ENCODE measurements around the gene ARHGAP18.

ARHGAP18 gene

DNA sequence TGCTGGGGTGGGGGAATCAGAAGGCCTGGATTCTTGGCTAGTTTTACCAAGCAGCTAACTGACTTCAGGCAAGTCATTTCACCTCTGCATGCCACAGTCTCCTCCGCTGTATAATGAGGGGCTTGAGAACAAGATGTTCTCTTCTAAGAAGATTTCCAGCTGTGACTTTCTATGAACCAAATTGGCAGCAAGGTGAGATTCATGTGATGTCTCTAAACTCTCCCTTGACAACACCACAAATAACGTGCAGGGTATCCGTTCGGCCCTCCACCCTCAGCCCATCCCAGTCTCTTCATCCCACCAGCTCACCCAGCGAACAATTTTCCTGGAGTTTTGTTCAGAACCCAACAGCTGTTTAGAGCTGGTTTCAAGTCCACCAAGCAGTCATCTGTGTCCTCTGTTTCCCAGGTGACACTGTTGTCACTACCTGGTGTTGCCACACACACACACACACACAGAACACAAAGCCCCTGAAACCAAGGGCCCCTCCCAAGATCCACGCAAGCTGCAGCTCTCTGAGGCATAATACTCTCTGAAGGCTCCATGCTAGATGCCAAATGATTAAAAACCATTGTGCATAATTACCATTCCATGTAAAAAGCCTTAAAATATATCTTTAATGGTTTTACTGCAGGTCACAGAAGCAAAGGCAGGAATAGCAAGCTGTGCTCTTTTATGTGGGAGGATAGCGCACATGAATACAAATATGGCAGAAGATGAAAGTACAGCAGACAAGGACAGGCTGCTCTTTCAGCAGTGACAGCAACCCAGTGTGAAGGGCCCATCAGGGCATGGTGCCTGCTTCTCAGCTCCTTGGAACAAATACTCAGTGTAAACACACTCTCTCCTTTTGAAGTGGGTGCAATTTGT lies 48.2 kb downstream of the ARHGAP18 start (continued):
- TF ChIP-seq ZNF23 (tag by site-specific recombination; IDR thresholded peaks at IDR 0.05; ENCODE audit: borderline replicate concordance): no peak
- no peak for TF ChIP-seq ZBTB1 (tag by site-specific recombination; IDR thresholded peaks at IDR 0.05)
- TF ChIP-seq, protein P1, sequence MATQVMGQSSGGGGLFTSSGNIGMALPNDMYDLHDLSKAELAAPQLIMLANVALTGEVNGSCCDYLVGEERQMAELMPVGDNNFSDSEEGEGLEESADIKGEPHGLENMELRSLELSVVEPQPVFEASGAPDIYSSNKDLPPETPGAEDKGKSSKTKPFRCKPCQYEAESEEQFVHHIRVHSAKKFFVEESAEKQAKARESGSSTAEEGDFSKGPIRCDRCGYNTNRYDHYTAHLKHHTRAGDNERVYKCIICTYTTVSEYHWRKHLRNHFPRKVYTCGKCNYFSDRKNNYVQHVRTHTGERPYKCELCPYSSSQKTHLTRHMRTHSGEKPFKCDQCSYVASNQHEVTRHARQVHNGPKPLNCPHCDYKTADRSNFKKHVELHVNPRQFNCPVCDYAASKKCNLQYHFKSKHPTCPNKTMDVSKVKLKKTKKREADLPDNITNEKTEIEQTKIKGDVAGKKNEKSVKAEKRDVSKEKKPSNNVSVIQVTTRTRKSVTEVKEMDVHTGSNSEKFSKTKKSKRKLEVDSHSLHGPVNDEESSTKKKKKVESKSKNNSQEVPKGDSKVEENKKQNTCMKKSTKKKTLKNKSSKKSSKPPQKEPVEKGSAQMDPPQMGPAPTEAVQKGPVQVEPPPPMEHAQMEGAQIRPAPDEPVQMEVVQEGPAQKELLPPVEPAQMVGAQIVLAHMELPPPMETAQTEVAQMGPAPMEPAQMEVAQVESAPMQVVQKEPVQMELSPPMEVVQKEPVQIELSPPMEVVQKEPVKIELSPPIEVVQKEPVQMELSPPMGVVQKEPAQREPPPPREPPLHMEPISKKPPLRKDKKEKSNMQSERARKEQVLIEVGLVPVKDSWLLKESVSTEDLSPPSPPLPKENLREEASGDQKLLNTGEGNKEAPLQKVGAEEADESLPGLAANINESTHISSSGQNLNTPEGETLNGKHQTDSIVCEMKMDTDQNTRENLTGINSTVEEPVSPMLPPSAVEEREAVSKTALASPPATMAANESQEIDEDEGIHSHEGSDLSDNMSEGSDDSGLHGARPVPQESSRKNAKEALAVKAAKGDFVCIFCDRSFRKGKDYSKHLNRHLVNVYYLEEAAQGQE (tag by site-specific recombination; IDR thresholded peaks at IDR 0.05): 0 out of 2 replicates have a peak, but pooled peaks have one; percentile 34

DNA sequence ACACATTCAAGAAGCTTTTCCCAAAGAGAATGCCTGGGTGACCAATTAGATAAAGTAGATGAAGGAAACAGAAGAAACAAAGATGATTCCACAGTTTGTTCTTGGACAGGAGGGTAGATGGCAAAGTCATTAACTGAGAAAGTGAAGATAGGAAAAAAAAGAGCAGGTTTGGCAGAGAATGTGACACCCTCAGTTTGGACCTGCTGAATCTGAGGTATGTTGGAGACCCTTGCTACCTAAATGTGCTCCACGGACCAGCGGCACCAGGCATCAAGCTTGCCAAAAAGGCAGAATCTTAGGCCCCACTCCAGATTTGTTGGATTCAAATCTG lies 49.7 kb downstream of the ARHGAP18 start:
- Histone ChIP-seq H3K4me3 (ENCODE audit: low read depth, low read length) (no peak overlapping the region), H3K27ac (ENCODE audit: extremely low read depth, low read depth, low read length) (no peak overlapping the region), H3K36me3 (ENCODE audit: control insufficient read depth in 2 of 2, insufficient read depth in 1 of 2, low read length in 2 of 2) (no peaks in the 10 kb centered on the region), H3K4me1 (ENCODE audit: control insufficient read depth, insufficient read depth, low read length) (peaks cover 10% of the 10 kb centered on the region), H3K9me3 (ENCODE audit: control insufficient read depth, insufficient read depth, low read depth, low read length) (no peaks in the 10 kb centered on the region)
- POLR2A ChIA-PET: no interaction called here
- TF ChIP-seq YY2 (tag by site-specific recombination; IDR thresholded peaks at IDR 0.05): no peak
- no peak for TF ChIP-seq MYNN (tag by site-specific recombination; IDR thresholded peaks at IDR 0.05; ENCODE audit: borderline replicate concordance)
- TF ChIP-seq BCL11B (tag by site-specific recombination; IDR thresholded peaks at IDR 0.05; ENCODE audit: low read depth): no peak
- TF ChIP-seq, protein P2, sequence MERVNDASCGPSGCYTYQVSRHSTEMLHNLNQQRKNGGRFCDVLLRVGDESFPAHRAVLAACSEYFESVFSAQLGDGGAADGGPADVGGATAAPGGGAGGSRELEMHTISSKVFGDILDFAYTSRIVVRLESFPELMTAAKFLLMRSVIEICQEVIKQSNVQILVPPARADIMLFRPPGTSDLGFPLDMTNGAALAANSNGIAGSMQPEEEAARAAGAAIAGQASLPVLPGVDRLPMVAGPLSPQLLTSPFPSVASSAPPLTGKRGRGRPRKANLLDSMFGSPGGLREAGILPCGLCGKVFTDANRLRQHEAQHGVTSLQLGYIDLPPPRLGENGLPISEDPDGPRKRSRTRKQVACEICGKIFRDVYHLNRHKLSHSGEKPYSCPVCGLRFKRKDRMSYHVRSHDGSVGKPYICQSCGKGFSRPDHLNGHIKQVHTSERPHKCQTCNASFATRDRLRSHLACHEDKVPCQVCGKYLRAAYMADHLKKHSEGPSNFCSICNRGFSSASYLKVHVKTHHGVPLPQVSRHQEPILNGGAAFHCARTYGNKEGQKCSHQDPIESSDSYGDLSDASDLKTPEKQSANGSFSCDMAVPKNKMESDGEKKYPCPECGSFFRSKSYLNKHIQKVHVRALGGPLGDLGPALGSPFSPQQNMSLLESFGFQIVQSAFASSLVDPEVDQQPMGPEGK (tag by site-specific recombination; IDR thresholded peaks at IDR 0.05): no peak
- no peak for TF ChIP-seq KLF7 (tag by site-specific recombination; IDR thresholded peaks at IDR 0.05; ENCODE audit: borderline replicate concordance)
- CTCF ChIA-PET: no interaction called here

DNA sequence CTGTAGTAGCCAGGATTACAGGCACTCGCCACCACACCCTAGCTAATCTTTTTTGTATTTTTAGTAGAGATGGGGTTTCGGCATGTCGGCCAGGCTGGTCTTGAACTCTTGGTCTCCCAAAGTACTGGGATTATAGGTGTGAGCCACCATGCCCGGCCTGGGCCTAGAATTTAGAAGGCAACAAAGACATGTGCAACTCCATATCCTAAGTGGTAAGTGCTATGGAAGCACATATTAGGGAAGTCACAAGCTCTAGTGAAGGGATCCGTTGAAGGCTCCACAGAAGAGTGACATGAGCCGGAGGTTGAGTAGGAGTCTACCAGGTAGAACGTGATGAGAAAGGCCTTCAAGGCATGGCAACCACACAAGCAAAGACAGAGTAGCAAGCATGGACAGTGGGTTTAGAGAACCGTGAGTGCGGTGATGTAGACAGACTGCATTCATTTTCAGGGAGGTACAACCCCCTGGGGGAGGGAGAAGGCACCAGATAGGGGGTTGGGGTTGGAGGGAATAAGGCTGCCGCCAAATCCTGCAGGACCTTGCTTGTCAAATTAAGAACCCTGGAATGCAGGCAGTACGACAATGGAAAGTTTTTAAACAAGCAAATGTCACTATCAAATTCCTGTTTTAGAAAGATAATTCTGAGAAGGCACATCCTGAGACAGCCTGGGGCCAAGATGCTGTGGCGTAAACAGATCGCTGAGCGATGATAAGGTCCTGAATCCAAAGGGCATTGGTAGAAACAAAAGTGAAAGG lies 50.2 kb downstream of the ARHGAP18 start:
- ChIA-PET CTCF (no interaction called here), POLR2A (no interaction called here)
- Histone ChIP-seq H3K27ac (ENCODE audit: extremely low read depth, low read depth, low read length) (no peak overlapping the region), H3K36me3 (ENCODE audit: control insufficient read depth in 2 of 2, insufficient read depth in 1 of 2, low read length in 2 of 2) (no peaks in the 10 kb centered on the region), H3K4me1 (ENCODE audit: control insufficient read depth, insufficient read depth, low read length) (peaks cover 10% of the 10 kb centered on the region), H3K4me3 (ENCODE audit: low read depth, low read length) (no peak overlapping the region), H3K9me3 (ENCODE audit: control insufficient read depth, insufficient read depth, low read depth, low read length) (no peaks in the 10 kb centered on the region)
- TF ChIP-seq, protein P3, sequence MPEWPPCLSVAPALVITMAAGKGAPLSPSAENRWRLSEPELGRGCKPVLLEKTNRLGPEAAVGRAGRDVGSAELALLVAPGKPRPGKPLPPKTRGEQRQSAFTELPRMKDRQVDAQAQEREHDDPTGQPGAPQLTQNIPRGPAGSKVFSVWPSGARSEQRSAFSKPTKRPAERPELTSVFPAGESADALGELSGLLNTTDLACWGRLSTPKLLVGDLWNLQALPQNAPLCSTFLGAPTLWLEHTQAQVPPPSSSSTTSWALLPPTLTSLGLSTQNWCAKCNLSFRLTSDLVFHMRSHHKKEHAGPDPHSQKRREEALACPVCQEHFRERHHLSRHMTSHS (tag by site-specific recombination; IDR thresholded peaks at IDR 0.05): no peak
- no peak for TF ChIP-seq ZNF426 (tag by site-specific recombination; IDR thresholded peaks at IDR 0.05)
- no peak for TF ChIP-seq ZNF292 (tag by site-specific recombination; IDR thresholded peaks at IDR 0.05; ENCODE audit: borderline replicate concordance, low read depth)
- TF ChIP-seq ZSCAN30 (tag by site-specific recombination; IDR thresholded peaks at IDR 0.05): no peak
- TF ChIP-seq ZNF138 (tag by site-specific recombination; IDR thresholded peaks at IDR 0.05; ENCODE audit: borderline replicate concordance): no peak
- TF ChIP-seq ZBTB17 (tag by site-specific recombination; IDR thresholded peaks at IDR 0.05): no peak
- no peak for TF ChIP-seq ZBTB20 (tag by site-specific recombination; IDR thresholded peaks at IDR 0.05)
